H1 (cell line): ENCODE measurements around the gene TTC4. TPM values are rescaled to one million over a fixed set of nuclear protein-coding genes. Genes with fewer than 3 reads are reported as not detected.

Experiments used
- ASH2L ChIP-seq: fragments of 200-600, 300-600 bp; sonication (generic); IDR thresholded peaks from one replicate; pipeline ENCODE4 v1.7.1; 2017; ENCODE audit warnings: low read length
- CHD1 ChIP-seq: IDR thresholded peaks from 2 replicates; pipeline ENCODE4 v1.6.1; 2012; ENCODE audit warnings: low read depth, low read length, improper control_type of control experiment
- CREB1 ChIP-seq: IDR thresholded peaks from 2 replicates; pipeline ENCODE4 v1.6.1; 2012; ENCODE audit warnings: inconsistent platforms
- EGR1 ChIP-seq: IDR thresholded peaks from 2 replicates; pipeline ENCODE4 v1.6.1; 2011; ENCODE audit warnings: low read depth, low read length, borderline replicate concordance
- FOSL1 ChIP-seq: IDR thresholded peaks from 2 replicates; pipeline ENCODE4 v1.6.1; 2011; ENCODE audit warnings: mild to moderate bottlenecking, low read depth, low read length, moderate library complexity; ENCODE audit not compliant: insufficient read depth
- HDAC2 ChIP-seq, 2 experiments: fragments of 300-600 bp in 1 of 2; sonication (generic) in 1 of 2; IDR thresholded peaks; 2 replicates each; pipeline ENCODE4 v1.6.1; 2011 to 2012; ENCODE audit warnings: low read depth in 2 of 2, low read length in 2 of 2, mild to moderate bottlenecking in 2 of 2, moderate library complexity in 2 of 2, borderline replicate concordance in 1 of 2, inconsistent platforms in 1 of 2
- JUN ChIP-seq: IDR thresholded peaks from 2 replicates; pipeline ENCODE4 v1.6.1; 2011; ENCODE audit warnings: low read depth, mild to moderate bottlenecking, improper control_type of control experiment, low read length
- JUND ChIP-seq: IDR thresholded peaks from 2 replicates; pipeline ENCODE4 v1.6.1; 2011; ENCODE audit warnings: mild to moderate bottlenecking, improper control_type of control experiment, low read length
- KDM1A ChIP-seq: fragments of 200-600, 300-600 bp; sonication (generic); IDR thresholded peaks from 2 replicates; pipeline ENCODE4 v1.7.1; 2016; ENCODE audit warnings: mild to moderate bottlenecking, low read length, borderline replicate concordance
- KDM5A ChIP-seq: fragments of 200-600 bp; IDR thresholded peaks from 2 replicates; pipeline ENCODE4 v1.7.1; 2012; ENCODE audit warnings: mild to moderate bottlenecking, low read length, inconsistent platforms, mixed read lengths
- NANOG ChIP-seq: IDR thresholded peaks from 2 replicates; pipeline ENCODE4 v1.6.1; 2011; ENCODE audit warnings: low read length, low read depth, mild to moderate bottlenecking, inconsistent platforms; ENCODE audit not compliant: insufficient read depth, poor library complexity, severe bottlenecking
- PHF8 ChIP-seq: fragments of 200-600 bp; sonication (generic); conservative IDR thresholded peaks from 2 replicates; pipeline ENCODE4 v1.7.1; 2012; ENCODE audit warnings: low read depth, mild to moderate bottlenecking, inconsistent platforms, low read length, moderate library complexity
- POLR2AphosphoS5 ChIP-seq: IDR thresholded peaks from 2 replicates; pipeline ENCODE4 v1.6.1; 2011; ENCODE audit warnings: low read depth, low read length
- POU5F1 ChIP-seq: IDR thresholded peaks from 2 replicates; pipeline ENCODE4 v1.6.1; 2011; ENCODE audit warnings: low read depth, mild to moderate bottlenecking, low read length, moderate library complexity
- RFX5 ChIP-seq: IDR thresholded peaks from 2 replicates; pipeline ENCODE4 v1.6.1; 2011; ENCODE audit warnings: low read depth, low read length, improper control_type of control experiment, borderline replicate concordance
- RNF2 ChIP-seq: fragments of 200-900, 300-1000 bp; sonication (generic); IDR thresholded peaks from 2 replicates; pipeline ENCODE4 v1.7.1; 2016; ENCODE audit warnings: borderline replicate concordance, low read depth, mild to moderate bottlenecking, antibody characterized with exemption, low read length; ENCODE audit not compliant: poor library complexity, severe bottlenecking; ENCODE audit errors: missing control alignments
- SAP30 ChIP-seq: fragments of 300-600 bp; sonication (generic); IDR thresholded peaks from 2 replicates; pipeline ENCODE4 v1.7.1; 2012; ENCODE audit warnings: low read length, moderate library complexity, mild to moderate bottlenecking, inconsistent platforms; ENCODE audit not compliant: insufficient read depth, insufficient replicate concordance
- SUZ12 ChIP-seq: fragments of 200-600 bp; sonication (generic); IDR thresholded peaks from 2 replicates; pipeline ENCODE4 v1.6.1; 2012; ENCODE audit warnings: mild to moderate bottlenecking, inconsistent platforms, low read length, moderate library complexity, mixed read lengths
- TAF1 ChIP-seq: IDR thresholded peaks from 2 replicates; pipeline ENCODE4 v1.6.1; 2011; ENCODE audit warnings: mild to moderate bottlenecking, low read depth, low read length
- TCF12 ChIP-seq: IDR thresholded peaks from 2 replicates; pipeline ENCODE4 v1.6.1; 2011; ENCODE audit warnings: low read depth, mild to moderate bottlenecking, low read length
- TEAD4 ChIP-seq: IDR thresholded peaks from 2 replicates; pipeline ENCODE4 v1.6.1; 2012; ENCODE audit warnings: low read depth, low read length, inconsistent platforms, mixed read lengths
- polyA plus RNA-seq, 7 experiments: library from polyadenylated mRNA; depleted of rRNA in 3 of 7; stranded (reverse) in 5 of 7; unstranded in 2 of 7; fragments of >200 nt in 5 of 7; fragments of 200-250 nt in 2 of 7; gene quantifications; 1 replicate in 5 of 7; 2 replicates in 1 of 7; 4 replicates in 1 of 7; pipeline versions ENCODE4 v1.2.1 to v1.2.3, GENCODE V29; 2011 to 2013; ENCODE audit warnings: missing spikeins in 2 of 7, mixed read lengths in 2 of 7
- total RNA-seq: library from RNA; stranded (reverse); fragmentation: NEBNext Ultra II Directional; extraction: Animal tissue kit (Norgen Biotek cat#: 25700); gene quantifications from 2 replicates; pipeline ENCODE4 v1.2.1, GENCODE V29; 2021
- TF ChIP-seq, protein P1 (sequence below): IDR thresholded peaks from 2 replicates; pipeline ENCODE4 v1.6.1; 2012; ENCODE audit warnings: low read length, inconsistent platforms

Gene TTC4
- total and polyA plus RNA-seq, 2 of the 8 experiments (the other 6 are each of a cell fraction or from before 2014, with no cell fraction given): 21.0 to 25.1 TPM

DNA sequence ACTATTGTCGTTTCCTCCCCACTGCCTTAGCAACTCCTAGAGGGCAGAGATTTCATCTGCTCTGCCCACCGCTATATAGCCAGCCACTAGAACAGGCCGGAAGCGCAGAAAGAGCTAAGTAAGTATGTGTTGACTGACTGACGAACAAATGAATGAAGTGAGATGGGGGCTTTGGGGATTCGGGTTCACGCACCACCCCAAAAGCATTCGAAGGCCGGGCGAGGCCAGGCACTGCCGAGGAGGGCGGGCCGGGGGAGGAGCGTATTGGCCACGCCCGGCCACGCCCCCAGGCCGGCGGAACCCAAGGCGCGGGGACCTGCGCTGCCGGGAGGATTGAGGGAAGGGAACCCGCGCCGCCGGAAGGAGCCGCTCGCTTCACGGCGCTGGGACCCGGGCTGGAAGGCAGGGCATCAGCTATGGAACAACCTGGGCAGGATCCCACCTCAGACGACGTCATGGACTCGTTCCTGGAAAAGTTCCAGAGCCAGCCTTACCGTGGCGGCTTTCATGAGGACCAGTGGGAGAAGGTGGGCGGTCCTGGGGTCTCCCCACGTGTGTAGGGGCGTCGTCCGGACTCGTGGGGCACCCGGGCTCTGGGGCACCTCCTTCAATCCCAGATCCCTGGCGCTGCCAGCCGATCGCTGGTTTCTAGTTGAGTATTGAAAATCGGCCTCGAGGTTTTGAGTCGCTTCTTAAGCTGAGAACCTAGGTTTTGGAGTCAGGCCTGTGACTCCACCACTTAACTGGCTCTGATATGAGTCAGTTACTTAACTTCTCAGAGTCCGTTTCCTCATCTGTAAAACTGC, at the start of gene TTC4 (continued):
- TF ChIP-seq JUN (0 out of 2 replicates have a peak, but pooled peaks have one; percentile 40), NANOG (peak; percentile 7), RFX5 (no peak), HDAC2 (IDR thresholded peaks at IDR 0.05; ENCODE audit: borderline replicate concordance in 1 of 2, low read depth in 2 of 2, low read length in 2 of 2) (peak in 1 of 2 experiments; percentile 32; a peak in 1 of 4 replicates), POLR2AphosphoS5 (peak; percentile 97), CHD1 (no peak), FOSL1 (no peak), CREB1 (peak; percentile 70), ASH2L (peak; percentile 93), TEAD4 (0 out of 2 replicates have a peak, but pooled peaks have one; percentile 31), JUND (peak; percentile 38), SAP30 (no peak), POU5F1 (no peak), TCF12 (no peak), SUZ12 (no peak), PHF8 (peak; percentile 97), TAF1 (peak; percentile 95), EGR1 (peak; percentile 76), KDM1A (no peak), KDM5A (peak; percentile 78), RNF2 (no peak)
- TF ChIP-seq, protein P1, sequence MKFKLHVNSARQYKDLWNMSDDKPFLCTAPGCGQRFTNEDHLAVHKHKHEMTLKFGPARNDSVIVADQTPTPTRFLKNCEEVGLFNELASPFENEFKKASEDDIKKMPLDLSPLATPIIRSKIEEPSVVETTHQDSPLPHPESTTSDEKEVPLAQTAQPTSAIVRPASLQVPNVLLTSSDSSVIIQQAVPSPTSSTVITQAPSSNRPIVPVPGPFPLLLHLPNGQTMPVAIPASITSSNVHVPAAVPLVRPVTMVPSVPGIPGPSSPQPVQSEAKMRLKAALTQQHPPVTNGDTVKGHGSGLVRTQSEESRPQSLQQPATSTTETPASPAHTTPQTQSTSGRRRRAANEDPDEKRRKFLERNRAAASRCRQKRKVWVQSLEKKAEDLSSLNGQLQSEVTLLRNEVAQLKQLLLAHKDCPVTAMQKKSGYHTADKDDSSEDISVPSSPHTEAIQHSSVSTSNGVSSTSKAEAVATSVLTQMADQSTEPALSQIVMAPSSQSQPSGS: peak; percentile 30; the same call in 1 of the 2 replicates
